Naive thymus-derived CD4-positive, alpha-beta T cell (primary cell): ENCODE measurements around the gene IL20. TPM values are rescaled to one million over a fixed set of nuclear protein-coding genes. Genes with fewer than 3 reads are reported as not detected.

Experiments used
- ATAC-seq: fragments of 150-1000 bp; cut with Tn5 transposase; 2 replicates; pipeline ENCODE4 v1.10.0; 2021; ENCODE audit warnings: mild to moderate bottlenecking, moderate library complexity
- CTCF ChIA-PET: fragments of 350-600 bp; sonication (Branson Sonifier 250); formaldehyde crosslinking; loops from one replicate; lab custom pipeline; 2021; ENCODE audit warnings: antibody characterized with exemption; lab: Charles Lee
- POLR2A ChIA-PET: fragments of 350-600 bp; sonication (Branson Sonifier 250); formaldehyde crosslinking; loops from one replicate; lab custom pipeline; 2021; ENCODE audit warnings: antibody characterized with exemption, inconsistent platforms; lab: Charles Lee
- DNase-seq, 9 donors: peaks; one replicate each; pipeline versions ENCODE4 v3.0.0 to v3.0.0-alpha.2; 2020 to 2022; ENCODE audit warnings: mixed read lengths in 1 of 9
- H3K27ac ChIP-seq: one replicate; pipeline ENCODE4 v1.7.0; 2013; ENCODE audit warnings: mild to moderate bottlenecking, low read depth, low read length, moderate library complexity
- H3K27me3 ChIP-seq, 2 donors: one replicate each; pipeline ENCODE4 v1.7.0; 2013; ENCODE audit warnings: low read length in 2 of 2, mild to moderate bottlenecking in 2 of 2, moderate library complexity in 2 of 2; ENCODE audit not compliant: control insufficient read depth in 2 of 2, insufficient read depth in 2 of 2
- H3K36me3 ChIP-seq, 3 experiments: 1 replicate in 2 of 3; 2 replicates in 1 of 3; pipeline ENCODE4 v1.7.0; 2013; ENCODE audit warnings: low read length in 3 of 3, mild to moderate bottlenecking in 3 of 3, moderate library complexity in 1 of 3; ENCODE audit not compliant: insufficient read depth in 3 of 3, control insufficient read depth in 2 of 3
- H3K4me1 ChIP-seq, 2 donors: one replicate each; pipeline ENCODE4 v1.7.0; 2013; ENCODE audit warnings: low read length in 2 of 2, mild to moderate bottlenecking in 2 of 2, moderate library complexity in 1 of 2; ENCODE audit not compliant: control insufficient read depth in 2 of 2, insufficient read depth in 2 of 2
- H3K4me3 ChIP-seq: 2 replicates; pipeline ENCODE4 v1.7.0; 2013; ENCODE audit warnings: mild to moderate bottlenecking, low read length
- H3K9me3 ChIP-seq, 3 experiments: 1 replicate in 2 of 3; 2 replicates in 1 of 3; pipeline ENCODE4 v1.7.0; 2013; ENCODE audit warnings: low read length in 3 of 3; ENCODE audit not compliant: control insufficient read depth in 2 of 3
- H3K27ac Mint-ChIP-seq, 9 donors: one replicate each; pipeline ENCODE4 v1.8.0; 2020 to 2022; ENCODE audit warnings: mixed read lengths in 9 of 9, mild to moderate bottlenecking in 8 of 9, moderate library complexity in 5 of 9, inconsistent platforms in 2 of 9
- H3K27me3 Mint-ChIP-seq, 5 donors: one replicate each; pipeline ENCODE4 v1.8.0; 2021 to 2022; ENCODE audit warnings: mixed read lengths in 5 of 5, mild to moderate bottlenecking in 1 of 5
- H3K36me3 Mint-ChIP-seq, 5 donors: one replicate each; pipeline ENCODE4 v1.8.0; 2020 to 2022; ENCODE audit warnings: mixed read lengths in 5 of 5, mild to moderate bottlenecking in 3 of 5, inconsistent platforms in 1 of 5
- H3K4me1 Mint-ChIP-seq, 7 donors: one replicate each; pipeline ENCODE4 v1.8.0; 2020 to 2022; ENCODE audit warnings: mixed read lengths in 7 of 7, mild to moderate bottlenecking in 3 of 7, inconsistent platforms in 1 of 7
- H3K4me3 Mint-ChIP-seq, 10 donors: one replicate each; pipeline ENCODE4 v1.8.0; 2020 to 2022; ENCODE audit warnings: mild to moderate bottlenecking in 10 of 10, mixed read lengths in 10 of 10, moderate library complexity in 6 of 10, inconsistent platforms in 2 of 10
- H3K9me3 Mint-ChIP-seq, 11 donors: one replicate each; pipeline ENCODE4 v1.8.0; 2020 to 2022; ENCODE audit warnings: mixed read lengths in 11 of 11, mild to moderate bottlenecking in 4 of 11, inconsistent platforms in 1 of 11, moderate library complexity in 1 of 11
- intact Hi-C, 2 donors: fragments of 100-400 bp; cut with micrococcal nuclease; formaldehyde crosslinking; loops; one replicate each; pipeline ENCODE4 v1.15.1; 2023
- polyA plus RNA-seq, 2 donors: library from polyadenylated mRNA; unstranded; fragments of 300-500 nt; fragmentation: Illumina TruSeq; gene quantifications; one replicate each; pipeline ENCODE4 v1.2.3, GENCODE V29; 2021
- total RNA-seq, 6 experiments: library from RNA in 5 of 6; stranded (reverse) in 5 of 6; gene quantifications; 1 replicate in 5 of 6; 2 replicates in 1 of 6; pipeline ENCODE4 v1.2.3 and lab custom pipeline; 2021 to 2026

Gene IL20
- total and polyA plus RNA-seq, 7 experiments from 2014 or later = not detected

GRCh38 chr1:206883160-206883559, 17.7 kb downstream of the IL20 start:
- CTCF ChIA-PET = interaction anchor here (0.8 to 2.6 kb wide), 5 partner anchors 23 to 152 kb away, joined by 3 to 7 read pairs (median 3); no protein-coding TSS in a partner anchor
- intact Hi-C loops = no loop called here
- Histone ChIP-seq H3K27me3 (no peaks in the 10 kb centered on the region), H3K4me1 (no peaks in the 10 kb centered on the region), H3K9me3 (peaks cover 0 to 5% (median 5%) of the 10 kb centered on the region in 3 experiments), H3K27ac (no peak overlapping the region), H3K4me3 (no peak overlapping the region), H3K36me3 (no peaks in the 10 kb centered on the region)
- H3K27ac Mint-ChIP-seq = no peak overlapping the region
- peaks cover 0 to 13% (median 0%) of the 10 kb centered on the region in 5 donors for H3K27me3 Mint-ChIP-seq
- no peak overlapping the region for H3K4me3 Mint-ChIP-seq
- H3K4me1 Mint-ChIP-seq = peaks cover 0 to 8% (median 1%) of the 10 kb centered on the region in 7 donors
- H3K36me3 Mint-ChIP-seq = peaks cover 4 to 17% (median 9%) of the 10 kb centered on the region in 5 donors
- DNase-seq = no peak
- POLR2A ChIA-PET = interaction anchor here (1.2 to 2.7 kb wide), 3 partner anchors 13 to 38 kb away, joined by 3 to 15 read pairs (median 11); partner anchors contain the start of gene FCMR
- ATAC-seq = no peak
- H3K9me3 Mint-ChIP-seq = peaks cover 0 to 17% (median 9%) of the 10 kb centered on the region in 11 donors

GRCh38 chr1:206883876-206884275, 18.5 kb downstream of the IL20 start:
- H3K36me3 Mint-ChIP-seq = peaks cover 0 to 15% (median 9%) of the 10 kb centered on the region in 5 donors
- CTCF ChIA-PET = interaction anchor here (0.7 to 2.6 kb wide), 5 partner anchors 9 to 144 kb away, joined by 3 to 7 read pairs (median 4); no protein-coding TSS in a partner anchor
- DNase-seq (no peak), ATAC-seq (no peak)
- intact Hi-C loops = no loop called here
- peaks cover 0 to 11% (median 6%) of the 10 kb centered on the region in 7 donors for H3K4me1 Mint-ChIP-seq
- H3K27me3 ChIP-seq = no peaks in the 10 kb centered on the region
- no peaks in the 10 kb centered on the region for H3K9me3 ChIP-seq
- no peak overlapping the region for H3K4me3 ChIP-seq
- H3K27ac ChIP-seq = no peak overlapping the region
- H3K4me1 ChIP-seq = no peaks in the 10 kb centered on the region
- H3K4me3 Mint-ChIP-seq = no peak overlapping the region
- no peak overlapping the region for H3K27ac Mint-ChIP-seq
- H3K9me3 Mint-ChIP-seq = peaks cover 0 to 10% (median 5%) of the 10 kb centered on the region in 11 donors
- H3K27me3 Mint-ChIP-seq = peaks cover 0 to 15% (median 0%) of the 10 kb centered on the region in 5 donors
- POLR2A ChIA-PET = interaction anchor here (0.6 to 2.7 kb wide), 6 partner anchors 12 to 148 kb away, joined by 3 to 15 read pairs (median 3); partner anchors contain the start of gene FCMR
- no peaks in the 10 kb centered on the region for H3K36me3 ChIP-seq

DNA sequence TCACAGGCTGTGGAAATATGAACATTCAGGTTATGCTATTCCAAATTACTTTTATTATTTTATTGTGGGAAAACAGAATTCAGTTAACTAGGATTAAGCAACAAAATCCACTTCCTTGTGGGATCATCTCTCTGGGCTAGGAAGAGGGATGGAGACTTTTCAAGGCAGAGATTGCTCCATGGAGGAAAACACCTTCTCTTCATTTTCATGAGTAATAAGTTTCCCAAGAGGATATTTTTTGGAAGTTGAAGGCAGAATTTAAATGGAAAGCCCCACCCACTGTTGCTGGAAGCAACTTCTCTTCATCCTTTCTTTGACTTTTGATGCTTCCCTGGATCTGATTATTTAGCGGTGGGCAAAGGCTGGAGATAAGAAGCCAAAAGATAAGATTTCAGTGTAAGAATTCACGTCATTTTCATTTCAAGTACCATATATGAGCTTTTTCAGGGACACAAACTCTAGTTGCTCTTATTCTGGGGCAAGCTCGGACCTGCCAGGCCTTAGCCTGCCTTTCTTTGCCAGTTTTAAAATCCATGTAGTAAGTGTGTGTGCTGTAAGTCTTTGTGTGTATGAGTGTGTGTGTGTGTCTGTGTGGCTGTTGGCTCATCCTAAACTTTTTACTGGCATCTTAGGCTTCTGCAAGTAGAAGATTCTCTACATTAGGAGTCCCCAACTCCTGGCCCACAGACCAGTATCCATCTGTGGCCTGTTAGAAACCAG, 20.1 kb downstream of the IL20 start:
- H3K36me3 Mint-ChIP-seq = peaks cover 0 to 12% (median 3%) of the 10 kb centered on the region in 5 donors
- POLR2A ChIA-PET = interaction anchor here (0.6 to 2.7 kb wide), 5 partner anchors 10 to 21 kb away, joined by 3 to 15 read pairs (median 4); no protein-coding TSS in a partner anchor
- no peaks in the 10 kb centered on the region for H3K9me3 ChIP-seq

DNA sequence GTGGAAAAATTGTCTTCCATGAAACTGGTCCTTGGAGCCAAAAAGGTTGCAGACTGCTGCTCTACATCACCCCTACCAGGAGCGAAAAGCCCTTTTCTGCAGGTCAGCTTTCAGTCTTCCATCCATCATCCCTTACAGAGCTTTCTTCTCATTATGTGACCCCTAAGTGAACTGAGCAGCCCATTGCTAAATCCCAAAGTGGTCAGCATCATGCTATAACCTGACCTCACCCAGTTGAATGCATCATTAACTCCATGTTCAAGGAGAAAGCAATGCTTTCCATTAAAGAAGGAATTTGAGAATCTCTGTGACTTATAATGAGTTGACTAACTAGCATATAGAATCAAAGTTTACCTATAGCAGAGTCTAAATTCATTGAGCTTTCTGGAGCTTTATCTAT, 21.4 kb downstream of the IL20 start:
- H3K4me3 Mint-ChIP-seq = no peak overlapping the region
- ATAC-seq = no peak
- H3K36me3 Mint-ChIP-seq = peaks cover 0 to 19% (median 4%) of the 10 kb centered on the region in 5 donors
- H3K27me3 Mint-ChIP-seq = peaks cover 0 to 15% (median 0%) of the 10 kb centered on the region in 5 donors
- intact Hi-C loops = no loop called here
- no peak overlapping the region for H3K27ac ChIP-seq
- ChIA-PET CTCF (interaction anchor here (0.7 to 1.0 kb wide), 4 partner anchors 18 to 160 kb away, joined by 3 to 6 read pairs (median 3); no protein-coding TSS in a partner anchor), POLR2A (interaction anchor here (1.2 to 2.2 kb wide), 5 partner anchors 13 to 35 kb away, joined by 4 to 9 read pairs (median 5); partner anchors contain the start of gene FCMR)
- H3K27me3 ChIP-seq = no peaks in the 10 kb centered on the region
- H3K4me1 Mint-ChIP-seq = peaks cover 11 to 40% (median 34%) of the 10 kb centered on the region in 7 donors
- no peak for DNase-seq
- no peak overlapping the region for H3K27ac Mint-ChIP-seq
- H3K9me3 Mint-ChIP-seq = peaks cover 0 to 4% (median 0%) of the 10 kb centered on the region in 11 donors
- no peak overlapping the region for H3K4me3 ChIP-seq
- no peaks in the 10 kb centered on the region for H3K36me3 ChIP-seq
- no peaks in the 10 kb centered on the region for H3K9me3 ChIP-seq
- H3K4me1 ChIP-seq = peaks cover 6 to 18% of the 10 kb centered on the region in 2 donors

More for the DNA sequence above, 20.1 kb downstream of the IL20 start:
- Histone ChIP-seq H3K27ac (no peak overlapping the region), H3K36me3 (no peaks in the 10 kb centered on the region), H3K4me3 (no peak overlapping the region), H3K27me3 (no peaks in the 10 kb centered on the region), H3K4me1 (peaks cover 0 to 6% of the 10 kb centered on the region in 2 donors)
- no peaks in the 10 kb centered on the region for H3K9me3 Mint-ChIP-seq
- H3K4me1 Mint-ChIP-seq = peaks cover 4 to 27% (median 21%) of the 10 kb centered on the region in 7 donors
- no peak for DNase-seq
- intact Hi-C loops = no loop called here
- ATAC-seq = no peak
- no peak overlapping the region for H3K4me3 Mint-ChIP-seq
- peak overlapping the region in 1 of 9 donors; percentile 29 for H3K27ac Mint-ChIP-seq
- CTCF ChIA-PET = interaction anchor here (1.0 to 2.6 kb wide), 3 partner anchors 9 to 21 kb away, joined by 3 to 7 read pairs (median 3); no protein-coding TSS in a partner anchor
- H3K27me3 Mint-ChIP-seq = peaks cover 0 to 15% (median 0%) of the 10 kb centered on the region in 5 donors

DNA sequence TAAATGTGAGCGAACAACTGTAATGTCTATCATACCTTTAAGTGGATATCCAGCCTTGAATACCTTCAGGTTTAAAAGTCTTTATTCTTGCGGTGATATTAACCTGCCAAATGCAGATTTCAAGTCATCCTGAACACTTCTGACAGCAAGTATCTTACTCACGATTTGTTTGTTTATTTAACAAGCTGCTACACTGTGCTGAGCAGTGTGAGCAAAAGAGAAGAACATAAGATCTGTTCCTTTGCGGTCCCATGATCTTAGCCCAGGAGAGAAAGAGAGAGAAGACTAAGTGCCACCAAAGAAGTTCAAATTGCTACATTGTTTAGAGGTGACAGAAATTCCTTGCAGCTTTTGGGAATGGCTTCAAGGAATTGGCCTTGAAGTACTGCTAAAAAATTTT, 22.3 kb downstream of the IL20 start:
- CTCF ChIA-PET = interaction anchor here (1.1 kb wide), 1 partner anchor 31 kb away, joined by 3 read pairs; no protein-coding TSS in a partner anchor

More for the DNA sequence above, 22.3 kb downstream of the IL20 start:
- H3K9me3 Mint-ChIP-seq = peaks cover 0 to 4% (median 0%) of the 10 kb centered on the region in 11 donors
- H3K27me3 Mint-ChIP-seq = peaks cover 0 to 15% (median 0%) of the 10 kb centered on the region in 5 donors
- DNase-seq (no peak), ATAC-seq (no peak)
- POLR2A ChIA-PET = interaction anchor here (0.9 to 2.2 kb wide), 7 partner anchors 9 to 34 kb away, joined by 3 to 9 read pairs (median 5); partner anchors contain the start of gene FCMR
- no peak overlapping the region for H3K27ac ChIP-seq
- H3K4me1 Mint-ChIP-seq = peaks cover 11 to 42% (median 36%) of the 10 kb centered on the region in 7 donors
- intact Hi-C loops = no loop called here
- H3K36me3 Mint-ChIP-seq = peaks cover 0 to 16% (median 4%) of the 10 kb centered on the region in 5 donors
- H3K4me3 ChIP-seq = no peak overlapping the region
- no peak overlapping the region for H3K27ac Mint-ChIP-seq
- H3K36me3 ChIP-seq = no peaks in the 10 kb centered on the region
- no peaks in the 10 kb centered on the region for H3K27me3 ChIP-seq
- no peaks in the 10 kb centered on the region for H3K9me3 ChIP-seq
- peaks cover 6 to 19% of the 10 kb centered on the region in 2 donors for H3K4me1 ChIP-seq
- no peak overlapping the region for H3K4me3 Mint-ChIP-seq
